HUES48 (cell line): ENCODE measurements around the gene PDLIM1.

Experiments used
- H3K27ac ChIP-seq: one replicate; pipeline ENCODE4 v1.7.0; 2013; ENCODE audit warnings: low read depth, low read length, inconsistent platforms
- H3K27me3 ChIP-seq: 2 replicates; pipeline ENCODE4 v1.6.1; 2013; ENCODE audit warnings: mild to moderate bottlenecking, low read length; ENCODE audit not compliant: control insufficient read depth, insufficient read depth
- H3K36me3 ChIP-seq: 2 replicates; pipeline ENCODE4 v1.6.1; 2013; ENCODE audit warnings: low read length; ENCODE audit not compliant: control insufficient read depth, insufficient read depth
- H3K4me1 ChIP-seq: 2 replicates; pipeline ENCODE4 v1.6.1; 2013; ENCODE audit warnings: mild to moderate bottlenecking, low read length; ENCODE audit not compliant: control insufficient read depth, insufficient read depth
- H3K4me3 ChIP-seq: 2 replicates; pipeline ENCODE4 v1.5.1; 2013; ENCODE audit warnings: mild to moderate bottlenecking, low read depth, low read length
- H3K9ac ChIP-seq: 2 replicates; pipeline ENCODE4 v1.6.1; 2013; ENCODE audit warnings: mild to moderate bottlenecking, low read depth, low read length, moderate library complexity
- H3K9me3 ChIP-seq: 2 replicates; pipeline ENCODE4 v1.6.1; 2013; ENCODE audit warnings: low read length; ENCODE audit not compliant: control insufficient read depth, insufficient read depth

Gene PDLIM1

DNA sequence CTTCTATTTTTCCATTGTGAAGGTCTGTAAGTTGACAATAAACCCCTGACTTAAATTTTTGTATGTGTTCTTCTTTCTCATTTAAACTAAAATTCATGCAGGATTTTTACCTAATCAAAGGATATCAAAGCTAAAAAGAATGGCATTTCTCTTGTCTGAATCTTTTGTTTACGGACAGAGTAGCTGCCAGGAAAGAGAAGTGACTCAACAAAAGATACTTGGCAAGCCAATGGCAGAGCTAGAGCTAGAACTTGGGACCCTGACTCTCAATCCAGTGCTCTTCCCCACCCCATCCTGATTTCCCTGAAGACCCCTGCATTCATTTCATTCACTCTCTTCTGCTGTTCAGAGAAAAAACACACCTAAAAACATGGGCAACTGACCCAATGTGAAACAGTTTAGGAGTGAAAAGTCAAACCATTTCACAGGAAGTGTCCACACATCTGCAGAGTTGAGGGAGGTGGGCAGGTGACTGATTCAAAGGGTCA, 40.2 kb upstream of the PDLIM1 start:
- H3K27ac ChIP-seq = no peak overlapping the region
- 0 out of 2 replicates have a peak, but pooled peaks cover 8% of the 10 kb centered on the region for H3K36me3 ChIP-seq
- H3K27me3 ChIP-seq = no peaks in the 10 kb centered on the region
- no peak overlapping the region for H3K4me3 ChIP-seq
- peaks cover 7% of the 10 kb centered on the region; the same call in 1 of the 2 replicates for H3K4me1 ChIP-seq
- H3K9me3 ChIP-seq = no peaks in the 10 kb centered on the region
- H3K9ac ChIP-seq = no peak overlapping the region

DNA sequence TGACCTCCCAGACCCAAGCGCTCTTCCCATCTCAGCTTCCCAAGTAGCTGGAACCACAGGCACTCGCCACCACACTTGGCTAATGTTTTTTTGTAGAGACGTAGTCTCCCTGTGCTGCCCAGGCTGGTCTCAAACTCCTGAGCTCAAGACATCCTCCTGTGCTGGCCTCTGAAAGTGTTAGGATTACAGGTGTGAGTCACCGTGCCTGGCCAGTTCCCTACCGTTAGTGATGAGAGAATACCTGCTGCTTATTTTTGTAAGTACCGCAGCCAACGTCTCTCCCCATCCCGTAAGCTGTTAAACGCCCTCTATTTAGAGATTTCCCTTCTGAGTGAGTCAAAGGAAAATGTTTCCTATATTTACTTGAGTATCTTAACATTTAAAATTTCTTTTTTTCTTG, 38.5 kb upstream of the PDLIM1 start:
- Histone ChIP-seq H3K27ac (no peak overlapping the region), H3K36me3 (0 out of 2 replicates have a peak, but pooled peaks cover 3% of the 10 kb centered on the region), H3K9me3 (no peaks in the 10 kb centered on the region), H3K4me3 (no peak overlapping the region), H3K4me1 (peaks cover 7% of the 10 kb centered on the region; the same call in 1 of the 2 replicates), H3K27me3 (no peaks in the 10 kb centered on the region), H3K9ac (no peak overlapping the region)

DNA sequence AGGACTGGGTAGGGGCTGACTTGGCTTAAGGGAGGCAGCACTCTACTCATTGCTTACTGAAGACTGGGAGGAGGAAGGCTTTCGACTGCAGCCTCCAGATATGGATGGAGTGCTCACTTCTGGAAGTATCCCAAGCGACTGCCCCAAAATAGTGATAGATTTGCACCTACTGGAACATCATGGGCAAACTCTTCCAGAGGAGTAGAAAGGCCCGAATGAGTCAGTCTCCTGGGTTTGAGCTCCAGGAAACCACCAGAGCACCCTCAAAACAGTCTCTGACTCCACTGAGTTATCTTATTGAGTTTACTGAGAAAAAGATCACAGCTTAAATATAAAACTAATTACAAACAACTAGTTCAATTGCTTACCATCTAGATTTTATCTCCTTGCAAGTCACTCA, 37.2 kb upstream of the PDLIM1 start:
- H3K9me3 ChIP-seq = no peaks in the 10 kb centered on the region
- H3K4me1 ChIP-seq = peaks cover 3% of the 10 kb centered on the region; the same call in 1 of the 2 replicates
- H3K9ac ChIP-seq = no peak overlapping the region
- no peak overlapping the region for H3K27ac ChIP-seq
- 0 out of 2 replicates have a peak, but pooled peaks cover 3% of the 10 kb centered on the region for H3K36me3 ChIP-seq
- H3K4me3 ChIP-seq = no peak overlapping the region
- H3K27me3 ChIP-seq = no peaks in the 10 kb centered on the region

DNA sequence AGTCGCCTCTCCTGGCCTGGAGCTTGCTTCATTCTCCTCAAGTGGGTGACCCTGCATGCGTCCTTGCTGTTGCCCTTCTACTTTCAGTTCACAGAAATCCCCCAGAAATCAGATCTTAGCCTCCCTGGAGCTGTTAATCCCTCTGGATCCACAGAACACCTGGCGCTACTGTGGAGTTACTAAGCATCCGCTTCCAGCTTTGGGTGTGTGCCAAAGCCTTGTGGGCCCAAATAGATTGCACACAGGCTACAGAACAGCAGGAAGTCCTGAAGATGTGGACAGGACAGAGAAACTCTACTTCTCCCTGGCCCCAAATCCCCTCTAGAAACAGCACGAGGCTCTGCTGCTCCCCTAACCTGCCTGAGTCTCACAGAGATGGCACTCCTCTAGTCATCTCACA, 36.6 kb upstream of the PDLIM1 start:
- Histone ChIP-seq H3K9me3 (no peaks in the 10 kb centered on the region), H3K36me3 (0 out of 2 replicates have a peak, but pooled peaks cover 3% of the 10 kb centered on the region)

DNA sequence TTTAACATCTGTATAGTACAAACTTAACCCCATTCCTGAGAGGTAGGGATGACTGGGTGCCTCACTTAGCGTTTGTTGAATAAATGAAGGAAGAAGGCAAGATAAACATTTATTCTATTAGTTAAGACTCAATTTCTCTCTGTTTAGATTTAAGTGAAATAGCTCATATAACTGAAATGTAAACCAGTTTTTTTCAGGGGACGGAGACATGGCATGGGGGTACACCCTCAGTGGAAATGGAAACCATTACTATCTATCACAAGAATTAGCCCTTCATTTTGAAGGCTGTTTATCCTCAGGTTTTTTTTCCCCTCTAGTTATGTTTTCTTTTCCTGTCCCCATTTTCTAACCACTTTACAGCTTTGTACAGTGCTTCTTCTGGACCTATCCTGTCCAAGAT, 35.6 kb upstream of the PDLIM1 start:
- H3K27me3 ChIP-seq = no peaks in the 10 kb centered on the region
- H3K4me1 ChIP-seq = no peaks in the 10 kb centered on the region
- no peak overlapping the region for H3K9ac ChIP-seq
- no peak overlapping the region for H3K27ac ChIP-seq
- no peaks in the 10 kb centered on the region for H3K9me3 ChIP-seq
- H3K36me3 ChIP-seq = peaks cover 8% of the 10 kb centered on the region
- H3K4me3 ChIP-seq = no peak overlapping the region

More for the DNA sequence above, 36.6 kb upstream of the PDLIM1 start:
- Histone ChIP-seq H3K4me3 (no peak overlapping the region), H3K4me1 (no peaks in the 10 kb centered on the region), H3K9ac (no peak overlapping the region), H3K27me3 (no peaks in the 10 kb centered on the region), H3K27ac (no peak overlapping the region)

DNA sequence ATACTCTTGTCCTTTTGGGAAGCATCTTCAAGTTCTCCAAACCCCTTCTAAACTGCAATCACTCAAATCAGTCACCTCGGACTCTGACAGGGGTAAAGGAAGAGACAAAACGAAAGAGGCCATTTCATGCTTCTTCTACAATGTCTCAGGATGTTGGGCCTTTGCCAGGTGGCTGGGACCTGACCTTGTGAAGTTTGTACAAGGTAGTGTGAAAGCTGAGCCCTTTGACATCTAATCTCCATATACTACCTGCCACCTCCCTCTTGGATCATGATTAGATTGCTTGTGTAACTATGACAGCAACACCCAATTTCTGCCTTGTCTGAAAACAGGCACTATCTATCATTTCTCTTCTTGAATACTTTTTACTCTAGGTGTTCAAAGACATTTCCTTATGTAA, 35.1 kb upstream of the PDLIM1 start:
- no peaks in the 10 kb centered on the region for H3K9me3 ChIP-seq
- no peaks in the 10 kb centered on the region for H3K27me3 ChIP-seq
- peaks cover 14% of the 10 kb centered on the region for H3K36me3 ChIP-seq
- no peak overlapping the region for H3K9ac ChIP-seq
- H3K27ac ChIP-seq = no peak overlapping the region
- H3K4me1 ChIP-seq = no peaks in the 10 kb centered on the region
- no peak overlapping the region for H3K4me3 ChIP-seq

DNA sequence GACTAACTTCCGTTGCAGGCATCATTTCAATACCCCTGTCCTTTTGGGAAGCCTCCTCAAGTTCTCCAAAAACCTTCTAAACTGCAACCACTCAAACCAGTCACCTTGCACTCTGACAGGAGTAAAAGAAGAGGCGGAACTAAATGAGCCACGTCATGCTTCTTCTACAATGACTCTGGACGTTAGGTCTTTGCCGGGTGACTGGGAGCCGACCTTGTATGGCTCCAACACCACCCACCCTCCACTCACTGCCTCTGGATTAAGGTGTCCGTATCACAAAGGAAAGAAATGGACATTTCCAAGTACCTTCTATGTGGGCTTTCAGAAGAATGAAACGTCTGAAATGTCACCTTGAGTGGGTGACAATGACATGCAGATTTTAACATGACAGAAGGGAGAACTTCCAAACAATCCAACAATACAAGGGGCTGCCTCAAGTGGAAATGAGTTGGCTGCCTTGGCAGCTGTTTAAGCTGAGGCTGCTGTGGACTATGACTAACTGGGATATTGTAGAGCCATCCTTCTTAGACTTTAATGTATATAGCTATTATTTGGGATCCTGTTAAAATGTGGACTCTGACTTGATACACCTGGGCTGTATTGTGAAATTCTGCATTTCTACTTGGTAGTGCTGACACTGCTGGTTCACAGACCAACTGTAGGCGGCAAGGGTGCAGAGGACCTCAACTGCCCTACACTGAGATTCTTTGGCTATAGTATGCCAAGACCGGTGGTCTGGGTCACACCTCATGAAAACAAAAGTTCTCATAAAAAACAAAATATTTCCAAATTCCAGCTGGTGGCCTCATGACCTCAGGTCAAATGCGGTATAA, 33.8 kb upstream of the PDLIM1 start:
- no peak overlapping the region for H3K27ac ChIP-seq
- H3K4me1 ChIP-seq = no peaks in the 10 kb centered on the region
- no peaks in the 10 kb centered on the region for H3K9me3 ChIP-seq
- no peak overlapping the region for H3K9ac ChIP-seq
- peaks cover 18% of the 10 kb centered on the region for H3K36me3 ChIP-seq
- H3K27me3 ChIP-seq = no peaks in the 10 kb centered on the region
- H3K4me3 ChIP-seq = no peak overlapping the region

DNA sequence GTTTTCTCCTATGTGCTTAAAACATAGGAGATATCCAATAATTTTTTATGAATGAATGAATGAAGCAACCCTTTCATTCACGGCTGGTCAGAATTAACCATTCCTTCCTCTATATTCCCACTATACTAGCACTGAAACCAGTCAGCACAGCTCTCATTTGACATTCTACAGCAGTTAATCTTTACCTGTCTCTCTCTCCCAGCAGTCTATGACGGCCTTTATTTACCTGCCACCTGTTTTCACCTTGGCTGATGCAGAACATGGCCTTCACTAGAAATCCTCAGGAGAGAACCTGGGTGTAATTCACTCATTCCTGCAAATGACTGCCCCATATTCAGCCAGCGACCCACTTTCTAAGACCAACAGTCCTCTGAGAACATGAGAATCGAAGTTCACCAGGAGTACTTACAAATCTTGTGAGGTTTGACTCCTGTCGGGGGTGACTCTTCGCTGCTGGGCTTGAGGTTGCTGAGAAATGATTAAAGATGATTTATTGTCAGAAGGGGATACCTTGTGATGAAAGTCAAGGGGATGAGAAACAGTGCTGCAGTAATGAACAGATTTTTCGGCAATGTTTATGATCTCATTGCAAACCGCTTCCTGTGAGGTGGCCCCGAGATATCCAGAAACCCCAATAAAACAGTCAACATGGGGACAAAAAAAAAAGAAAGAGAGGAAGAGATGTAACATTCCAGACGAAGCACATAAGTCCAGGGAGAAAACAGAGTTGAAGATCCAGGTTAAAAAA, 30.9 kb upstream of the PDLIM1 start:
- Histone ChIP-seq H3K36me3 (peaks cover 22% of the 10 kb centered on the region), H3K27me3 (no peaks in the 10 kb centered on the region), H3K4me3 (no peak overlapping the region), H3K27ac (no peak overlapping the region), H3K9me3 (no peaks in the 10 kb centered on the region), H3K4me1 (no peaks in the 10 kb centered on the region), H3K9ac (no peak overlapping the region)

DNA sequence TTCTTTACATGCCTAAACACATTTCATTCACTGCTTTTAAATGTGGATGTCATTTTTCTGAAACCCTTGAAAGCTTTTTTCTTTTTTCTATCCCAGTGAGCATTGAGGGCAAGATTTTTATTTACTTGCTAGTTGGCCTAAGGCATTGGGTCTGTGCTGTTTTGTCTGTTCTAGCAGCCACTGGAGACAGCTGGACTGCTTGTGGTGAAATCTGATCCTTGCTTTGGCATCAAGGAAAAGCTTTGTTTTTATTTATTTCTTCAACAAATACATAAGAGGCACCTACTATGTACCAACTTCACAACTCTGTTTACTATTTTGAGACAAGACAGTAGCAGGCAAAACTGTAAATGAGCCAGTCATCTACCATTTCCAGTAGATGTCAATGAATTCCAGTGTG, 28.4 kb upstream of the PDLIM1 start:
- Histone ChIP-seq H3K9ac (no peak overlapping the region), H3K36me3 (peaks cover 28% of the 10 kb centered on the region), H3K9me3 (no peaks in the 10 kb centered on the region), H3K4me3 (no peak overlapping the region), H3K27me3 (no peaks in the 10 kb centered on the region), H3K27ac (no peak overlapping the region), H3K4me1 (no peaks in the 10 kb centered on the region)

DNA sequence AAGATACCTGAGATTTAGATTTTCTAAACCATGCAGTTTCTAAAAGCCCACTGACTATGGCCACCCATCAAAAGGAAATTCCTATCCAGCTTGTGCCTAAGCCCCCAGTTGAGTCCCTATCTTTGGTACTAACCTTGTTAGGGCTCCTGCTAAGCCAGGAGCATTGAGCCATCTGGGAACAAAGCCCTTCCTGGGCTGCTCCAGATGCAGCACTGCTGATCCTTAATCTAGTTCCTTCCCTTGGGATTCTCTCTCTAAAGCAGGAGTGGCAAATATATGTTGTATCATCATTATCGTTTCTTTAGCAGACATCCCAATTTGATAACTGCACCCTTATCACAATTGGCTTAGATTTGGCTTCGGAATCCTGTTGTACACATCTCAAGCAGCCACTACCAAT, 24.7 kb upstream of the PDLIM1 start:
- H3K4me1 ChIP-seq = peaks cover 25% of the 10 kb centered on the region
- peaks cover 18% of the 10 kb centered on the region; the same call in 1 of the 2 replicates for H3K36me3 ChIP-seq

More for the DNA sequence above, 24.7 kb upstream of the PDLIM1 start:
- no peak overlapping the region for H3K4me3 ChIP-seq
- H3K27me3 ChIP-seq = no peaks in the 10 kb centered on the region
- H3K9me3 ChIP-seq = no peaks in the 10 kb centered on the region
- no peak overlapping the region for H3K9ac ChIP-seq
- no peak overlapping the region for H3K27ac ChIP-seq
